ENCODE data around the gene RBFOX2.

The RBFOX2 gene

DNA sequence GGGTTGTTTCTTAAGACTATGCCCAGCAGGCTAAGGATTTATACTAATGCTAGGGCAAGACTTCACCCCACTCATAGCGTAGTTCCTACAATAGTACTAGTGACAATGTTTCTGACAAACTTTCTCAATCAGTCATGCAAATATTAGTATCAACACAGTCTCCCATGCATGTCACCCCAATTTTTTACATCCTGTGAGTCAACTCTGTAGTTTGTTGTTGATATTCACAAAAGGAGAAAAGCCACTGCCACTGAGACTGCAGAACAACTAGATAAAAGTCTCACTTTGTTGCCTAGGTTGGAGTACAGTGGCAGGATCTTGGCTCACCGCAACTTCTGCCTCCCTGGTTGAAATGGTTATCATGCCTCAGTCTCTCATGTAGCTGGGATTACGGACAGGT is 155.2 kb downstream of the RBFOX2 start:
- DNase-seq (ENCODE audit: extremely low read depth in 1 of 2, low read depth in 1 of 2): no peak

DNA sequence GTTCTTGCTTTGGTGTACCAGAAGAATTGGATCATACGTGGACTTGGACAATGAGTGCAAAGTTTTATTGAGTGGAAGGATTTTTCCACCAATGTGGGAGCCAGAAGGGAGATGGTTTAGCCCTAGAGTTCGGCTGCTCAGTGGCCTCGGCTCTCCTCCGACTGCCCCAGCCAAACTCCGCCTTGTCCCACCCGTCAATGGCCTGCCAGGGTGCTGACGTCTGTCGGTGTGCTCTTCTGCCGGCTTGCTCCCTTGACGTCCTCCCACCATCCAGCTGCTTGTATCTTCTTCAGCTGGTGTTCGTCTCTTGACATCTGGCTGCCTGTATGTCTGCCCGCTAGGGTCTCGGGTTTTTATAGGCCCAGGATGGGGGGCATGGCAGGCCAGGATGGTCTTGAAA is 156.2 kb downstream of the RBFOX2 start:
- DNase-seq (ENCODE audit: extremely low read depth in 1 of 2, low read depth in 1 of 2): no peak

DNA sequence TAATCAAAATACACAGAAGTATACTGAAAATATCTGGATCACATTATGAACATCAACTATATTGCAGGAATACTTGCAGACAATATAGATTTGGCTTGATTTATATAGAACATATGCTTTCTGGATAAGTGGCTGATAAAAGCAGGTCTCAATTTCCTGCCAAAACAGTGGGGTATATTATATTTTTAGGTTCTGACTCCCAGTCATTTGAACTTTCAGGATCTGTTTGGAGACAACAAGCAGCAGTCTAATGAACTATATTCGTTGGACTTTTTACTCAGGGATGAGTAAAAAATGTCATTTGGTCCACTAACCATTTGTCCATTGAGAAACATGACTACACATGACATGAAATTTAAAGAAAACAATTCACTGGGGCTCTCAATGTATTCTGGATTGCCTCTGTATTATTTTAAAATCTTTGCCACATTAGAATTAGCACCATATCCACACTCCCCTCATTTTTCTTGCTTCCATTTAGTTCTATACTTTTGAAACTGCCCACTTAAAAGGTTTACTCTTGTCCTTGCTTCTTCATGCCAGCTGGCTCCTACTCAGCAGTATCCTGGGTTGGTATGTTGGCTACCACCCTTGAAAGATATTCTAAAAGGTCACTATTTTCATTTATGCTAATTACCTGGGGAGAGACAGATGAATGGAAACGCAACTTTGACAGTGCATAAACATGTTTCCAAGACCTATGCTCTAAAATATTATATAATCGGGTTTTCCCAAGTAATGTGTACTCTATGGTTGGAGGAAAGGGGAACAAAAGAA is 157.9 kb downstream of the RBFOX2 start:
- no peak for DNase-seq (ENCODE audit: extremely low read depth in 1 of 2, low read depth in 1 of 2)

DNA sequence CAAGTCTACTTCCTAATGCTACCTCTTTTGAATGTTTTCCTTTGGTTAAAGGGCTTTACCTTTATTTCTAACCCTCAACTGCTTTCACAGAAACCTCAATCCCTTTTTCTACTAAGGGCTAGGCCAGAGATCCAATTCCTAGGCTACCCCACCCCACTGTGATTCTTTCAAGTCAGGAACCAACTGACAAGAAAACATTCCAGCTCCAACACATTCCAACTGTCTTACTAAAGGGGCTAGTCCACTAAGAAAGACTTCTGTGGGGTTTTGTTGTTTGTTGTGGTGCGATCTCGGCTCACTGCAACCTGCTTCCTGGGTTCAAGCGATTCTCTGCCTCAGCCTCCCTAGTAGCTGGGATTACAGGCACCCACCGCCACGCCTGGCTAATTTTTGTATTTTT is 159.7 kb downstream of the RBFOX2 start:
- no peak for DNase-seq (ENCODE audit: extremely low read depth in 1 of 2, low read depth in 1 of 2)

DNA sequence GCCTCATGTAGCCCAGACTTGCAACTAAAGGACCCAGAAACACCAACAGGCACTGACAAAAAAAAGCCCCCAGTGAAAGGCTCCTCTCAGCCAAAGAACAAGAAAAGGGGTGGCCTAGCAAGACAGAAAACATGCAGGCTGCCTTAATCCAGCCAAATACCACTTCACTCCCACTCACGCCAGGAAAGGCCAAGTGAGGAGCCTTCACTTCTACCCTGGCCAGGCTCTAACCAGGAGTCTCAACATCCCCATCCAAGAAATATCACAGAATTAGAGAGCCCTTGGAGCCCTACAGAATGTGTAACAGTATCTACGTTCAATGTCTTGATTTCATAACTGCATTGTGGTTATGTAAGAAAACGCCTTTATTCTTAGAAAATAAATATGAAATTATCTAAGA is 162.0 kb downstream of the RBFOX2 start:
- no peak for DNase-seq (ENCODE audit: extremely low read depth in 1 of 2, low read depth in 1 of 2)

DNA sequence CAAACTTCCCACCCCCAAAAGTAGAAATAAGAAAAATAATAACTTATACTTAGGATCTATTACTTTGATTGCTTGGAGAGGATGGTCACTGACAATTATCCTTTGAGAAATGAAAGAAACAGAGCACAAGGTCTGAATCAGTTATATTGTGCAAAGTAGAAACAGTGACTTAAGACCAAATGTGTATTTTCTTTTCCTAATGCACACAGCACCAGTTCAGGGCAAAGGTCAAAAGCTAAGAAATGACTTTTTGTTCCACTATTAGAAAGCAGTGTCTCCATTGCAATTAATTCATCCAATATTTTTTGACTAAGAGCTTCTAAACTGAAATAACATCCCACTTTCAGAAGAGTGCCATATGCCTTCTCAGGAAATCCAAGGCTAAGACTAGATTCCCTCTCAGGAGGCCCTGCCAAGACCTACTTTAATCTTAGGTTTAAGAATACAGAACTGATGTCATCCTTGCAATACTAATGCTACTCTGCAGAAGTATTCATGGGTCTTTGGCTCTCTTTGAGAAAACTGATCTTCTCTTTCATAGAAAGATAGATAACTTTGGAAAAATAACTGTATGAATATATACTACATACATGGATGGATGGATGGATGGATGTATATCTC is 164.0 kb downstream of the RBFOX2 start:
- DNase-seq (ENCODE audit: extremely low read depth in 1 of 2, low read depth in 1 of 2): no peak

DNA sequence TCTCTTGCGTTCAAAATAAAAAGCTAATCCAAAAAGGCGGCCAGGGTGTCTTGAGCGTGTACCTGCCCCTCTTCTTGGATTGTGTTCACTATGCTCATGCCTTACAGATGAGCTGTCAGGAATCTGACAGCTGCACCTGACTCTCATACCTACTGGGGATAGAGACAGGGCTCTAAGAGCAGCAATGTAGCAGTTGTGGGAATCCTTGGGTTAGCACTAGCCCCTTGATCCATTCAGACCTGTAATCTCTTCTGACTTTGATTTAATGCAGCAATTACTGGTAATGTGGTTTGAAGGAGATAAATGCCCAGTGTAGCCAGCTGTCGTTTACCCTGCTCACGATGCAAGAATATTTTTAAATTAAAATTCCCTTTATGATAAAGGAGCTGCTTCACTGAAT is 165.2 kb downstream of the RBFOX2 start:
- no peak for DNase-seq (ENCODE audit: extremely low read depth in 1 of 2, low read depth in 1 of 2)

DNA sequence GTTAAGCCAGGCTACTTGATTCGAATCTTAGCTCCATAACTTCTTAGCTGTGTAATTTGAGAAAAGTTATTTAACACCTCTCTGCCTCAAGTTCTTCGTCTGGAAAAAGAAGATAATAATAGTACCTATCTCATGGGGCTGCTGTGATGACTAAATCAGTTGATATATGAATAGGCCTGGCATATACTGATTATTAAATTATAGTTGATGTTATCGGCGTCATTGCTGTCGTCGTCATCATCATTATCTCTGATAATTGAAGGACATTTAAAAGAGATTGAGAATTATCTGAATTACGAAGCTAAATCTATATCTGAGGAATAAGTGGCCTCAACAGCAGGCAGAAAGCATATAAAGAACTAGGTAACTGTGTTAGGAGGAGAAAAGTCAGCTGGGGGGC is 165.9 kb downstream of the RBFOX2 start:
- DNase-seq (ENCODE audit: extremely low read depth in 1 of 2, low read depth in 1 of 2): no peak

DNA sequence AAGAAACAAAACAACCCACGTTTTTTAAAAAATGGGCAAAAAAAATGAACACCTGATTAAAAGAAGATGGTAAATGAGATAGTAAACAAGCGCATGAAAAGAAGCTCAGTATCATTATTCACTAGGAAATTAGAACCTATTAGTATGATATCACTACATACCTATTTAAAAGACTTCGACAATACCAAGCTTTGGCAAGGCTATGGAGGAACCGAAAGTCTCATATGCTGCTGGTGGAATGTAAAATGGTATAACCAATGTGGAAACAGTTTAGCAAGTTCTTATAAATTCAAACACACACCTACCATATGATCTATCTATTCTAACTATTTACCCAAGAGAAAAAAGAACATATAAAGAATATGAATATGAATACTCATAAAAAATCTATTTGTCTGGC is 167.2 kb downstream of the RBFOX2 start:
- no peak for DNase-seq (ENCODE audit: extremely low read depth in 1 of 2, low read depth in 1 of 2)

DNA sequence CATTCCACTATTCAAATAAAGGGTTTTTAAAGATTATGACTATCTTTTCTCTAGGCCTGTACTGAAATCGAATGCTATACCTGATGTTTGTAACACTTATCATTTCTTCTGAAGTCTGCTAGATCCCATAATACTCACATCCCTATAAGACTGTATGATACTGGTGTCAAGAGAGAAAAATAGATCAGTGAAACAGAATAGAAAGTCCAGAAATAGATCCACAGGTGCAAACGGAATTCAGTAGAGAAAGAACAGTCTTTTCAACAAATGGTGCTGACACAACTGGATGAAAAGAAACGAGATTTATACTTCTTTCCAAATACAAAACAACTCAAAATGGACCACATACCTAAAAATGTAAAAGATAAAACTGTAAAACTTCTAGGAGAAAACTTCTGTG is 167.8 kb downstream of the RBFOX2 start:
- DNase-seq (ENCODE audit: extremely low read depth in 1 of 2, low read depth in 1 of 2): no peak

DNA sequence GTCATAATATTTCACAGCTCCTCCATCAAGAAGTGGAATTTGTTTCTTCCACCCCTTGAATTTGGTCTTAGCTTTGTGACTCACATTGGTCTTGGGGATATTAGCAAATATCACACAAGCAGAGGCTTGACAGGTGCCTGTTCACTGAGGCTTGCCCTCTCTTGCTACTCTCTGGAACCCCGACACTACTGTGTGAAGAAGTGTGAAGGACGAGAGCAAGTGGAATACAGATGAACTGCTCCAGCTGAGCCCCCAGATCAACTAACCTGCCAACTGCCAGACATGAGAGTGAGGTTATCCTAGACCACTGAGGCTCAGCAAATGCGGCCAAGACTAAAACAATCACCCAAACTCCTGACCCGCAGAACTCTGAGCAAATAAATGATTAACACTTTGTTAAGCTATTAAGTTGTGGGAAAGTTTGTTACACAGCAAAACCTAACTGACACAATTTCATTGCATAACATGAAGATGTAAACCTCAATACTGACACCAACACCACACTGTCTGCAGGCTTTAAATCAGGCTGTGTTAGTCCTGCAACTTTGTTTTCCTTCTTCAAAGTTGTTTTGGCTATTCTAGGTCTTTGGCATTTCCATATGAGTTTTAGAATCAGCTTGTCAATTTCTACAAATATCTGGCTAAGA is 168.4 kb downstream of the RBFOX2 start:
- no peak for DNase-seq (ENCODE audit: extremely low read depth in 1 of 2, low read depth in 1 of 2)

DNA sequence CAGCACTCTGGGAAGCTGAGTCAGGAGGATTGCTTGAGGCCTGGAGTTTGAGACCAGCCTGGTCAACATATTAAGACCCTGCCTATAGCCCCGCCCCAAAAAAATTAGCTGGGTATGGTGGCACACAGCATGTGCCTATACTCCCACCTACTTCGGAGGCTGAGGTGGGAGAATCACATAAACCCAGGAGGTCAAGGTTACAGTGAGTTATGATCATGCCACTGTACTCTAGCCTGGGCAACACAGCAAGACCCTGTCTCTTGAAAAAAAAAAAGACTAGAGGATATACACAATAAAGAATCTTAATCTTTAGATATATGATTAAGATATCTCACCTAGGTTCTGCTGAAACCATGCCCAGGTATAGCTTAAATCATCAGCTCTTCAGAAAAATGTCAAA is 174.3 kb downstream of the RBFOX2 start:
- DNase-seq (ENCODE audit: extremely low read depth in 1 of 2, low read depth in 1 of 2): no peak

DNA sequence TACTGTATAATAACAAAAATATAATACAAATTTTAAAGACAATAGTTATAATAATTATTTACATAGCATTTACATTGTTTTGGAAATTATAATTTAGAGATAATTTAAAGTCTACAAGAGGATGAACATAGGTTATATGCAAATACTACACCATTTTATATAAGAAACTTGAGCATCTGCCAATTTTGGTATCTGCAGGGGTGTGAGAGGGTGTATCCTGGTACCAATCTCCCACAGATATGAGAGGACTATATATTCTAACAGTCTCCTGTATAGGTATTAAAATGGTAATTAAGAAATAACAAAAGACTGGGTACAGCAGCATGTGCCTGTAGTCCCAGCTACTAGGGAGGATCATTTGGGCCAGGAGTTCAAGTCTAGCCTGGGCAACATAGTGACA is 176.5 kb downstream of the RBFOX2 start:
- no peak for DNase-seq (ENCODE audit: extremely low read depth in 1 of 2, low read depth in 1 of 2)

DNA sequence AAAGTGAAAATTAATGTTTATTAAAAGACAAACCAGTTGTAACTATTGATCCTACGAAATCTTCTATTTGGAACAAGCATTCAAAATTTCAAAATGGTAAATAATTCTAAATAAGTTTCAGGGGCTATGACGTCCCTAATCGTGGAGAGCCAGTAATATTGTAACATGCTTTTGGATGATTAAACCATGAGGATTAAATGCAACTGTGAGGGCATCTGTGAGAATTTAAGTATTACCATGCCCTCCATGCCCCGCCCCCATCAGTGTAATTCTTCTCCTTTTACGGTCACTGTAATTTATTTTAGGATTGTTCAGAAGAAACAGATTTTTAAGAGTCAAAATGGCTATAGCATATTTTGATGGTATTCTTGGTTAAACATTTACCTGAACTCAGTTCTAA is 177.8 kb downstream of the RBFOX2 start:
- DNase-seq (ENCODE audit: extremely low read depth in 1 of 2, low read depth in 1 of 2): no peak

DNA sequence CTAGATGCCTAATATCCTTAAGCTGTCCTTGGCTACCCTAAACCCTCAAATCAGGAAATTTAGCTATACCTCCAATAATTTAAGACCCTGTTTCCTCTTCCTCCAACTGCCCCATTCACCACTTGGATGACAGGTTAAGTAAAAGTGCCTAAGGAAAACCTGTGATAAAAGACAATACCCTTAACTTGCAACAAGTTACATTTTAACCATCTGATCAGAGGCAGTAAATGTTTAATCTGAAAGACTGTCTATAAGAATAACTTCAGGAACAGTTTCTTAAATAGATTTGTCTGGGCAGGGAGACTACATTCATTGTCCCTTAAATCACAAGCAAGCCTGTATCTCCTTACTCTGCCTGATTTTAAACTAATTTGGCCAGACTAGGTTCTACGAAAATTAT is 181.8 kb downstream of the RBFOX2 start:
- DNase-seq (ENCODE audit: extremely low read depth in 1 of 2, low read depth in 1 of 2): no peak

DNA sequence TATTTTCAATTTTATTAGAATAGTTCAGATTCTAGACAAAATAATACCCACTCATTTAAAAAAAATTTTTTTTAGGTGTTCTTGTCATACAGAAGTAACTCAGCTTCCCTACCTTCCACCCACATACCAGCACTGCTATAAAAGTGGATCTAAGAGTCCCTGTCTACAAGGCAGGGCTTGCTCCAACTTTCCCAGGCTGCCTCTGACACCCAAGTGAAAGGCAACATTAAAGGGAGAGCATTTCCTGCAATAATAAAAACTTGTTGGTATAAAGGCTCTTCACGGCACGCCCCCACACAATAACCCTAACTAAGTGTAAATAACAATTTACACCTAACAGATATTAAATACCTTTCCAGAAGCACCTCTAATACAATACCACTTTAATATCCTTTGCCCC is 183.7 kb downstream of the RBFOX2 start:
- DNase-seq (ENCODE audit: extremely low read depth in 1 of 2, low read depth in 1 of 2): no peak

DNA sequence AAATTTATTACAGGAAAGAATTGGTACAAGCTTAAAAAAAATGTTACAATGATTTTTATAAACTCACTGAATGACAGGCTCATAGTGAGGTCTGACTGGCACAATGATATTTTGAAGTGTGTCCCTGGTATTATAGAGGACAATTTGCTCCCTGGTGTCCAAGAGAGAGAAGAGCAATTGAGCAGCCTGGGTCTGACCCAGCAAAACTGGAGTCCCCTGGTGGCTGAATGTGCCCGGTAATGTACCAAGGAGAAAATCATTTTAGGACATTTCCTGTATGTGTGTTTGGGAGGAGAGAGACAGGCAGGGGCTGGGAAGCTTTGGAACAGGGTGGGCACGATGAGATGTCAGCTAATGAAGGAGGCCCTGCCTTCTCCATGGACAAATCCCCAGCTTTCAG is 185.7 kb downstream of the RBFOX2 start:
- no peak for DNase-seq (ENCODE audit: extremely low read depth in 1 of 2, low read depth in 1 of 2)

DNA sequence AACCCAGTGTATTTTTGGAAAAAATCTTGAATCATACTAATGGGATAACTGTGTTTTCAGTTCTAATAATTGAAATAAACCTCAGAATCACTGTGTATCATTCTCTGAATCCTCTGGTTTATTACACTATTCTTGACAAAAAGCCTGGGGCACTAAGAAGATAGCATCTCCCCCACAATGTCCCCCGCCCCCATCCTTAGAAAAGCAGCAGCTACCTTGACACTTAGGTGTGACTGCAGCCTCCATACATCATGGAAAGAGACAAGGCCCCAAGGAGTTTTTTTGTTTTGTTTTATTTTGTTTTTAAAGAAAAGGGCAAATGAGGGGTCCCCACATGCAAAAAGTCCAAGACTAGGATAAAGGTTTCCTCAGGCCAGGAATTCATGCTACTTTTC is 186.1 kb downstream of the RBFOX2 start:
- DNase-seq (ENCODE audit: extremely low read depth in 1 of 2, low read depth in 1 of 2): no peak

DNA sequence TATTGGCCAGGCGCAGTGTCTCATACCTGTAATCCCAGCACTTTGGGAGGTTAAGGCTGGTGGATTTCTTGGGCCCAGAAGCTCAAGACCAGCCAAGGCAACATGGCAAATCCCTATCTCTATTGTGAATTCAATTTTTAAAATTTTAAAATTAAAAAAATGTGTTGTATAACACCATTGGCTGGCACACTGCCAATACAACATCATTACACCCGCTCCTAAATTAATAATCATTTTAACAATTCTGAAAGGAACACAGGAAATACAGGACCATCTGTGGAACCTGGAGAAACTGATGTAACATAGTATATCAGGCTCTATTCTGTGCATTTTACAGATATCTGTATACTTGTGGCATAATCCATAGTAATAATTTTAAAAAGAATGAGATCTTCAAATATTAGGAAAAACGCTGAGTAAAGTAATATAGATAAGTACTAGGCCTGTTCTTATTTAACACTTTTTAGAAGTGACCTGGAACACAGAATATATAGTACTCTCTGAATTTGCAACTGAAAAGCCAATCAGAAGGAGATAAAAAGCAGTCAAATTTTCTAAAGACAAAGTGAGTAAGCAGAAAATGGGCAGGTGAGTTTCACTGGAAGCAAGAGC is 186.6 kb downstream of the RBFOX2 start:
- DNase-seq (ENCODE audit: extremely low read depth in 1 of 2, low read depth in 1 of 2): no peak

DNA sequence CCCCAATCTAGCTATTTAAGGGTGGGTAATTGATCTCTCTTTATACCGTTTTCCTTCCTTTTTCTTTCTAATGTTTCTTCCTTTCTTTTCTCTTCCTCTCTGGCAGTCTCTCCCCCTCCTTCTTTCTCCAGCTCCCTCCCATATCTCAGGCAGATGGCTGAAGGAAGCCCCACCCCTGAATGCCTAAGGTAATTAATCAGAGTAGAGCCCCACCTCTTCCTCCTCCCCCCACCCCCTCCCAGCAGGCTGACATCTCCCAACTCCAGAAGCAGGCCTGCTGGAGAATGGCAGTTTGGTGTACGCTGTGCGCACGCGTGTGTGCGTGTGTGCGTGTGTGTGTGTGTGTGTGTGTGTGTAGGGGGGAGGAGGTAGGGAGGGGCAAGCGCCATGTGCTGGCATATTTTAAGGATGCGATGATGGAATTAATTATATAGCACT is 188.3 kb downstream of the RBFOX2 start:
- no peak for DNase-seq (ENCODE audit: extremely low read depth in 1 of 2, low read depth in 1 of 2)

DNA sequence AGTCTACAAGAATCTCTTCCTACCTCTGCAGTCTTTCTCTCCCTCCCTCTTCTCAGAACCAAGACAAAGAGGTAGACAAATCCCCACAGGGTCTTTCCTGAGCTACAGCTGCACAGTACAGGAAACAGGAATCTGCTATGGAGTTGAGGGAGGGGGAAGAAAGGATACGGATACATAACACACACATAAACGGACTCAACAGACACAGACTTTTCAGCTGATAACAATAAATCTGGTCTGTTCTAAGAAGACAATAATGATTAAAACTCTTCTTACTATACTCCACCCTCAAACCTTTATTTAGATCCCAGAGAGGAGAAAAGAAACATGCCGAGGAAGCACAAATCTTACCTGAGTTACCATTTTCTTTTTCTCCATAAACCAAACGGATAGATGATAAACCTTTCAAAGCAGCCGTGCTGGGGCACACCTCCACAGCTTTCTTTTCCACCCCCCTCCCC is 188.8 kb downstream of the RBFOX2 start:
- no peak for DNase-seq (ENCODE audit: extremely low read depth in 1 of 2, low read depth in 1 of 2)
